PC-3 (cell line): ENCODE data around the gene CD44.

ENCODE experiments used
- CTCF ChIP-seq: fragments of 300-600 bp; sonication (generic); conservative IDR thresholded peaks from 2 replicates; pipeline ENCODE4 v1.5.1; 2017; ENCODE audit warnings: antibody characterized with exemption, low read depth, mild to moderate bottlenecking, low read length
- EZH2 ChIP-seq: fragments of 300-600 bp; sonication (generic); IDR thresholded peaks from one replicate; pipeline ENCODE4 v1.6.1; 2017; ENCODE audit warnings: antibody characterized with exemption, mild to moderate bottlenecking, low read length; ENCODE audit not compliant: unreplicated experiment
- EZH2phosphoT487 ChIP-seq: fragments of 300-600 bp; sonication (generic); IDR thresholded peaks from 2 replicates; pipeline ENCODE4 v1.6.1; 2018; ENCODE audit warnings: mild to moderate bottlenecking, antibody characterized with exemption, low read length, borderline replicate concordance

GRCh38 chr11:35144806-35145205 is 5.8 kb downstream of the CD44 start:
- no peak for TF ChIP-seq CTCF
- TF ChIP-seq EZH2, result no peak
- no peak for TF ChIP-seq EZH2phosphoT487
